HCT116 (cell line): ENCODE results near the gene YBEY. TPM values are rescaled to one million over a fixed set of nuclear protein-coding genes. Genes with fewer than 3 reads are reported as not detected.

ENCODE experiments used
- ATAC-seq: fragments of 200-7000 bp; cut with Tn5 transposase; 2 replicates; pipeline ENCODE4 v1.9.1; 2020; ENCODE audit warnings: mild to moderate bottlenecking, moderate library complexity
- BruUV-seq: library from RNA; stranded (reverse); fragments of 400-500 nt; replicated peaks from 2 replicates; lab custom pipeline; 2021; lab: Mats Ljungman, UMichigan
- CTCF ChIA-PET: fragments of 300-600 bp; sonication (Branson Sonifier 250); formaldehyde crosslinking; loops from one replicate; lab custom pipeline; 2021; ENCODE audit warnings: antibody characterized with exemption; lab: Charles Lee
- POLR2A ChIA-PET: fragments of 300-600, 350-600 bp; sonication (Branson Sonifier 250); formaldehyde crosslinking; loops from one replicate; lab custom pipeline; 2021; ENCODE audit warnings: antibody characterized with exemption; lab: Charles Lee
- RAD21 ChIA-PET, 2 experiments: fragments of 300-600 bp; sonication (Branson Sonifier 250); formaldehyde crosslinking; loops; one replicate each; lab custom pipeline; 2023; ENCODE audit warnings: low total read pairs in 2 of 2; ENCODE audit not compliant: uncharacterized antibody in 2 of 2, unreplicated experiment in 2 of 2, low non-redundant PET in 1 of 2; lab: Charles Lee
- DNase-seq: peaks from one replicate; pipeline ENCODE4 v3.0.0-alpha.2; 2010; ENCODE audit warnings: low read depth, low spot score
- H2AFZ ChIP-seq: fragments of 200-600 bp; shearing (Covaris generic), sonication (generic); 2 replicates; pipeline ENCODE4 v1.6.1; 2017; ENCODE audit warnings: low read depth, mixed run types, mixed read lengths, antibody characterized with exemption, low read length; ENCODE audit not compliant: poor library complexity, severe bottlenecking
- H3K27ac ChIP-seq: 2 replicates; pipeline ENCODE4 v1.5.1; 2012; ENCODE audit warnings: low read depth, low read length
- H3K27me3 ChIP-seq: fragments of 200-600 bp; sonication (generic); 2 replicates; pipeline ENCODE4 v1.6.1; 2016; ENCODE audit warnings: mixed run types, low read length, mixed read lengths; ENCODE audit not compliant: insufficient read depth
- H3K36me3 ChIP-seq, 2 experiments: fragments of 200-500 bp in 1 of 2; fragments of 200-600 bp in 1 of 2; sonication (Bioruptor generic) in 1 of 2; sonication (generic) in 1 of 2; 2 replicates each; pipeline versions ENCODE4 v1.5.1 to v1.6.1; 2014 to 2016; ENCODE audit warnings: low read length in 2 of 2, inconsistent platforms in 1 of 2, mixed read lengths in 1 of 2, mixed run types in 1 of 2; ENCODE audit not compliant: insufficient read depth in 2 of 2, control insufficient read depth in 1 of 2
- H3K4me1 ChIP-seq, 2 experiments: fragments of 200-600 bp in 1 of 2; sonication (generic) in 1 of 2; 2 replicates each; pipeline versions ENCODE4 v1.5.1 to v1.6.1; 2012 to 2017; ENCODE audit warnings: low read length in 2 of 2, inconsistent platforms in 1 of 2, mild to moderate bottlenecking in 1 of 2, mixed read lengths in 1 of 2, mixed run types in 1 of 2, moderate library complexity in 1 of 2; ENCODE audit not compliant: insufficient read depth in 2 of 2, control insufficient read depth in 1 of 2
- H3K4me2 ChIP-seq: fragments of 200-600 bp; sonication (generic); 2 replicates; pipeline ENCODE4 v1.6.1; 2017; ENCODE audit warnings: mixed run types, low read length, mixed read lengths
- H3K4me3 ChIP-seq, 2 experiments: fragments of 200-600 bp in 1 of 2; sonication (generic) in 1 of 2; replicated peaks in 1 of 2; 2 replicates each; pipeline ENCODE4 v1.5.1; 2011 to 2016; ENCODE audit warnings: low read length in 2 of 2, control low read depth in 1 of 2, low read depth in 1 of 2, mild to moderate bottlenecking in 1 of 2, mixed read lengths in 1 of 2, mixed run types in 1 of 2
- H3K79me2 ChIP-seq: fragments of 200-600 bp; sonication (generic); 2 replicates; pipeline ENCODE4 v1.6.1; 2017; ENCODE audit warnings: mild to moderate bottlenecking, mixed run types, low read length, moderate library complexity, mixed read lengths; ENCODE audit not compliant: insufficient read depth
- H3K9ac ChIP-seq: fragments of 200-600 bp; sonication (generic); 2 replicates; pipeline ENCODE4 v1.6.1; 2016; ENCODE audit warnings: low read length, mixed read lengths
- H3K9me2 ChIP-seq: fragments of 200-600 bp; sonication (generic), shearing (Covaris generic); 2 replicates; pipeline ENCODE4 v1.6.1; 2017; ENCODE audit warnings: mixed run types, mild to moderate bottlenecking, moderate library complexity; ENCODE audit not compliant: insufficient read depth
- H3K9me3 ChIP-seq, 2 experiments: fragments of 200-500 bp in 1 of 2; fragments of 200-600 bp in 1 of 2; sonication (Bioruptor generic) in 1 of 2; sonication (generic) in 1 of 2; 2 replicates each; pipeline ENCODE4 v1.6.1; 2014 to 2017; ENCODE audit warnings: low read length in 2 of 2, mixed read lengths in 2 of 2, inconsistent platforms in 1 of 2, low read depth in 1 of 2, mild to moderate bottlenecking in 1 of 2, mixed run types in 1 of 2, moderate library complexity in 1 of 2; ENCODE audit not compliant: control insufficient read depth in 1 of 2, insufficient read depth in 1 of 2
- H4K20me1 ChIP-seq: fragments of 200-600 bp; sonication (generic), shearing (Covaris generic); 2 replicates; pipeline ENCODE4 v1.6.1; 2017; ENCODE audit warnings: mixed run types, mild to moderate bottlenecking, moderate library complexity; ENCODE audit not compliant: insufficient read depth
- ATF3 ChIP-seq: IDR thresholded peaks from 2 replicates; pipeline ENCODE4 v1.6.1; 2012
- CTCF ChIP-seq, 3 experiments: fragments of 200-600 bp in 1 of 3; sonication (generic) in 1 of 3; IDR thresholded peaks in 2 of 3; conservative IDR thresholded peaks in 1 of 3; 2 replicates each; pipeline ENCODE4 v1.5.1; 2012 to 2017; ENCODE audit warnings: low read depth in 2 of 3, low read length in 2 of 3, antibody characterized with exemption in 1 of 3, borderline replicate concordance in 1 of 3, control low read depth in 1 of 3, mild to moderate bottlenecking in 1 of 3, mixed read lengths in 1 of 3, mixed run types in 1 of 3, moderate library complexity in 1 of 3; ENCODE audit not compliant: insufficient read depth in 1 of 3
- FOSL1 ChIP-seq: IDR thresholded peaks from 2 replicates; pipeline ENCODE4 v1.6.1; 2012; ENCODE audit warnings: low read depth
- JUND ChIP-seq: IDR thresholded peaks from 2 replicates; pipeline ENCODE4 v1.6.1; 2012
- TCF7L2 ChIP-seq: IDR thresholded peaks from 2 replicates; pipeline ENCODE4 v1.7.0; 2011; ENCODE audit warnings: borderline replicate concordance, inconsistent platforms; ENCODE audit not compliant: insufficient read depth, insufficient read length; ENCODE audit errors: extremely low read depth
- intact Hi-C: fragments of 100-400 bp; cut with micrococcal nuclease; formaldehyde crosslinking; loops from 2 replicates; pipeline ENCODE4 v1.10.0; 2022
- total RNA-seq: library from RNA; stranded (reverse); gene quantifications from one replicate; pipeline ENCODE4 v1.2.1, GENCODE V29; 2021; ENCODE audit not compliant: unreplicated experiment

YBEY gene
- total RNA-seq, 1 experiment from 2014 or later, result 31.5 TPM

- CTCF ChIA-PET, result no interaction called here
Measured at GRCh38 chr21:46244602-46245001, 41.5 kb upstream of the YBEY start.

GRCh38 chr21:46245213-46245915 is 40.8 kb upstream of the YBEY start:
- Histone ChIP-seq H3K36me3 (peaks cover 65 to 72% of the 10 kb centered on the region in 2 experiments), H3K9ac (no peak overlapping the region), H3K9me3 (no peaks in the 10 kb centered on the region), H3K4me2 (no peak overlapping the region), H3K27me3 (no peaks in the 10 kb centered on the region), H2AFZ (no peak overlapping the region), H3K27ac (no peak overlapping the region), H3K79me2 (peaks cover 7% of the 10 kb centered on the region; the same call in 1 of the 2 replicates), H3K4me1 (no peaks in the 10 kb centered on the region), H4K20me1 (no peaks in the 10 kb centered on the region), H3K9me2 (no peaks in the 10 kb centered on the region), H3K4me3 (no peak overlapping the region)
- ChIA-PET CTCF (no interaction called here), POLR2A (no interaction called here), RAD21 (no interaction called here)
- peak; percentile 60; the same call in 1 of the 2 replicates for ATAC-seq
- no peak for DNase-seq
- no TSS peak for BruUV-seq
- intact Hi-C loops, result no loop called here
- peak in 1 of 3 experiments; percentile 14; a peak in 1 of 6 replicates for TF ChIP-seq CTCF (IDR thresholded peaks at IDR 0.05 in 2 of 3, conservative IDR thresholded peaks at IDR 0.05 in 1 of 3; ENCODE audit: borderline replicate concordance in 1 of 3, insufficient read depth in 1 of 3, low read depth in 2 of 3, low read length in 2 of 3)
- no peak for TF ChIP-seq TCF7L2

More at GRCh38 chr21:46244602-46245001, 41.5 kb upstream of the YBEY start:
- ChIA-PET RAD21 (no interaction called here), POLR2A (no interaction called here)
- no TSS peak for BruUV-seq
- Histone ChIP-seq H3K9me3 (no peaks in the 10 kb centered on the region), H2AFZ (no peak overlapping the region), H3K9ac (no peak overlapping the region), H3K9me2 (no peaks in the 10 kb centered on the region), H3K4me1 (no peaks in the 10 kb centered on the region), H3K27ac (no peak overlapping the region), H4K20me1 (no peaks in the 10 kb centered on the region), H3K4me3 (no peak overlapping the region), H3K4me2 (no peak overlapping the region), H3K36me3 (peaks cover 68 to 76% of the 10 kb centered on the region in 2 experiments), H3K27me3 (no peaks in the 10 kb centered on the region), H3K79me2 (peaks cover 2% of the 10 kb centered on the region; the same call in 1 of the 2 replicates)
- ATAC-seq (no peak), DNase-seq (no peak)
- intact Hi-C loops, result no loop called here
- TF ChIP-seq TCF7L2, result no peak
- TF ChIP-seq ATF3, result no peak
- no peak for TF ChIP-seq JUND
- TF ChIP-seq FOSL1, result no peak
